ENCODE data around the gene EN1. TPM values are rescaled to one million over a fixed set of nuclear protein-coding genes. Genes with fewer than 3 reads are reported as not detected.

EN1 gene
- total RNA-seq, 1 donor from 2014 or later = 0.15 TPM

GRCh38 chr2:118849226-118850167, 2.0 kb upstream of the EN1 start:
- Histone ChIP-seq H3K36me3 (no peaks in the 10 kb centered on the region), H3K27me3 (ENCODE audit: low read depth) (peaks cover 95% of the 10 kb centered on the region), H3K9me3 (no peaks in the 10 kb centered on the region), H3K4me3 (no peak overlapping the region), H3K27ac (no peak overlapping the region), H3K4me1 (peaks cover 18% of the 10 kb centered on the region)
- DNase-seq = no peak
- intact Hi-C loops (cut with DNase I) = loop anchor here (10.0 kb wide), 2 partner anchors 625 to 805 kb away; no protein-coding TSS in a partner anchor
- no peak for ATAC-seq
- TF ChIP-seq CTCF (IDR thresholded peaks at IDR 0.05) = no peak

- Histone ChIP-seq H3K27ac (no peak overlapping the region), H3K4me1 (peaks cover 18% of the 10 kb centered on the region), H3K4me3 (no peak overlapping the region), H3K9me3 (no peaks in the 10 kb centered on the region), H3K27me3 (ENCODE audit: low read depth) (peaks cover 95% of the 10 kb centered on the region), H3K36me3 (no peaks in the 10 kb centered on the region)
- no peak for TF ChIP-seq CTCF (IDR thresholded peaks at IDR 0.05)
- intact Hi-C loops (cut with DNase I) = no loop called here
- no peak for ATAC-seq
- no peak for DNase-seq
Measured at GRCh38 chr2:118848381-118849225, 1.2 kb upstream of the EN1 start.

GRCh38 chr2:118847762-118848172, 319 bp upstream of the EN1 start:
- Histone ChIP-seq H3K36me3 (no peaks in the 10 kb centered on the region), H3K27me3 (ENCODE audit: low read depth) (peaks cover 95% of the 10 kb centered on the region), H3K9me3 (no peaks in the 10 kb centered on the region), H3K4me1 (peaks cover 23% of the 10 kb centered on the region), H3K4me3 (no peak overlapping the region), H3K27ac (no peak overlapping the region)
- no peak for ATAC-seq
- no peak for TF ChIP-seq CTCF (IDR thresholded peaks at IDR 0.05)
- no peak for DNase-seq
- intact Hi-C loops (cut with DNase I) = no loop called here

GRCh38 chr2:118846442-118846952, 951 bp downstream of the EN1 start:
- intact Hi-C loops (cut with DNase I) = no loop called here
- no peak for TF ChIP-seq CTCF (IDR thresholded peaks at IDR 0.05)
- Histone ChIP-seq H3K4me1 (peaks cover 36% of the 10 kb centered on the region), H3K36me3 (no peaks in the 10 kb centered on the region), H3K27me3 (ENCODE audit: low read depth) (peaks cover 97% of the 10 kb centered on the region), H3K4me3 (no peak overlapping the region), H3K27ac (no peak overlapping the region), H3K9me3 (no peaks in the 10 kb centered on the region)
- no peak for DNase-seq
- ATAC-seq = no peak

Measured in lower lobe of right lung (tissue), 2 donors.